BJ (cell line): ENCODE results near the gene EIF4G3. TPM values are rescaled to one million over a fixed set of nuclear protein-coding genes. Genes with fewer than 3 reads are reported as not detected.

ENCODE experiments used
- CTCF ChIA-PET: fragments of 350-600 bp; formaldehyde crosslinking; extraction: SDS; loops from one replicate; lab custom pipeline; 2021; ENCODE audit warnings: antibody characterized with exemption, inconsistent platforms; lab: Yijun Ruan, JAX
- POLR2A ChIA-PET: fragments of 300-600 bp; sonication (Branson Sonifier 250); formaldehyde crosslinking; extraction: SDS; loops from one replicate; lab custom pipeline; 2021; ENCODE audit warnings: antibody characterized with exemption; lab: Charles Lee
- DNase-seq: peaks from one replicate; pipeline ENCODE4 v3.0.0-alpha.2; 2011; ENCODE audit warnings: low read depth
- H3K27me3 ChIP-seq: 2 replicates; pipeline ENCODE4 v1.6.0; 2011; ENCODE audit warnings: low read length; ENCODE audit not compliant: control insufficient read depth, insufficient read depth
- H3K36me3 ChIP-seq: 2 replicates; pipeline ENCODE4 v1.5.1; 2011; ENCODE audit warnings: low read length; ENCODE audit not compliant: control insufficient read depth, insufficient read depth
- H3K4me3 ChIP-seq: 2 replicates; pipeline ENCODE4 v1.5.1; 2011; ENCODE audit warnings: low read depth, mild to moderate bottlenecking, control low read depth, low read length
- polyA plus RNA-seq: library from polyadenylated mRNA; depleted of rRNA; stranded (reverse); fragments of >200 nt; gene quantifications from 2 replicates; pipeline ENCODE4 v1.2.3, GENCODE V29; 2011
- TF ChIP-seq, protein P1 (sequence below): IDR thresholded peaks from 2 replicates; pipeline ENCODE4 v1.5.1; 2011; ENCODE audit warnings: low read depth, mild to moderate bottlenecking, control low read depth, inconsistent platforms, low read length, moderate library complexity; ENCODE audit not compliant: insufficient read depth

Gene EIF4G3
- polyA plus RNA-seq, 1 experiment, result 62.0 TPM

- Histone ChIP-seq H3K4me3 (peak overlapping the region; percentile 89), H3K36me3 (no peaks in the 10 kb centered on the region), H3K27me3 (no peaks in the 10 kb centered on the region)
- ChIA-PET CTCF (interaction anchor here (1.1 to 1.9 kb wide), 3 partner anchors 11 to 818 kb away, joined by 3 to 8 read pairs (median 4); no protein-coding TSS in a partner anchor), POLR2A (no interaction called here)
- no peak for DNase-seq
- TF ChIP-seq, protein P1, sequence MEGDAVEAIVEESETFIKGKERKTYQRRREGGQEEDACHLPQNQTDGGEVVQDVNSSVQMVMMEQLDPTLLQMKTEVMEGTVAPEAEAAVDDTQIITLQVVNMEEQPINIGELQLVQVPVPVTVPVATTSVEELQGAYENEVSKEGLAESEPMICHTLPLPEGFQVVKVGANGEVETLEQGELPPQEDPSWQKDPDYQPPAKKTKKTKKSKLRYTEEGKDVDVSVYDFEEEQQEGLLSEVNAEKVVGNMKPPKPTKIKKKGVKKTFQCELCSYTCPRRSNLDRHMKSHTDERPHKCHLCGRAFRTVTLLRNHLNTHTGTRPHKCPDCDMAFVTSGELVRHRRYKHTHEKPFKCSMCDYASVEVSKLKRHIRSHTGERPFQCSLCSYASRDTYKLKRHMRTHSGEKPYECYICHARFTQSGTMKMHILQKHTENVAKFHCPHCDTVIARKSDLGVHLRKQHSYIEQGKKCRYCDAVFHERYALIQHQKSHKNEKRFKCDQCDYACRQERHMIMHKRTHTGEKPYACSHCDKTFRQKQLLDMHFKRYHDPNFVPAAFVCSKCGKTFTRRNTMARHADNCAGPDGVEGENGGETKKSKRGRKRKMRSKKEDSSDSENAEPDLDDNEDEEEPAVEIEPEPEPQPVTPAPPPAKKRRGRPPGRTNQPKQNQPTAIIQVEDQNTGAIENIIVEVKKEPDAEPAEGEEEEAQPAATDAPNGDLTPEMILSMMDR, result no peak
These were observed 388.6 kb downstream of the EIF4G3 start for GRCh38 chr1:20787840-20788795.

- ChIA-PET POLR2A (interaction anchor here (0.5 to 0.7 kb wide), 5 partner anchors 171 to 397 kb away, joined by 3 to 5 read pairs (median 4); no protein-coding TSS in a partner anchor), CTCF (interaction anchor here (0.8 to 1.9 kb wide), 7 partner anchors 12 to 819 kb away, joined by 3 to 8 read pairs (median 4); no protein-coding TSS in a partner anchor)
- H3K36me3 ChIP-seq, result no peaks in the 10 kb centered on the region
- H3K27me3 ChIP-seq, result no peaks in the 10 kb centered on the region
- no peak for DNase-seq
- peak within 1 kb of the TSS; percentile 89 for H3K4me3 ChIP-seq
- TF ChIP-seq, protein P1, result no peak
These were observed 389.5 kb downstream of the EIF4G3 start, which contains the start of gene HP1BP3 for GRCh38 chr1:20787029-20787839. HP1BP3 (minus strand) TSS chr1:20787307; CDS start chr1:20780440, 6,867 bp downstream.

GRCh38 chr1:20786253-20787028, 390.3 kb downstream of the EIF4G3 start:
- Histone ChIP-seq H3K27me3 (no peaks in the 10 kb centered on the region), H3K36me3 (no peaks in the 10 kb centered on the region), H3K4me3 (peak overlapping the region; percentile 89)
- ChIA-PET CTCF (interaction anchor here (0.8 to 1.5 kb wide), 5 partner anchors 15 to 409 kb away, joined by 3 to 4 read pairs (median 3); no protein-coding TSS in a partner anchor), POLR2A (interaction anchor here (0.5 to 0.7 kb wide), 6 partner anchors 43 to 369 kb away, joined by 3 to 8 read pairs (median 4); no protein-coding TSS in a partner anchor)
- DNase-seq, result peak; percentile 57
- TF ChIP-seq, protein P1, result no peak

DNA sequence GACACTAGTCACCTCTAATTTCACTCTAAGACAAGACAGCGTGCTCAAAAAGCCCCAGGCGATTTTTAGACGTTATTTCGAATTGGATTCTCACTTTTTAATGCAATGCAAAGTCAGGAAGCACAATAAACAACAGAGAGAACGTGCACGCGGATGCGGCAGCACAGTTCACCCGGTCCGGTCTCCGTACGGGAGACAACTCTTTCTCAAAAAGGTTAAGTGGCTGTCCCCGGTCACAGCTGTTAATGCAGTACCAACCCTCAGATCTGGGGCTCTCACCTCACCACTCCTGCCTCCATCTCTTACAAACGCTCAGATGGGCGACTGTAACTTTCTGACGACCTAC, 390.8 kb downstream of the EIF4G3 start:
- H3K4me3 ChIP-seq, result peak overlapping the region; percentile 89
- POLR2A ChIA-PET, result interaction anchor here (0.6 kb wide), 2 partner anchors 43 to 151 kb away, joined by 4 to 8 read pairs; no protein-coding TSS in a partner anchor
- H3K36me3 ChIP-seq, result no peaks in the 10 kb centered on the region
- no peaks in the 10 kb centered on the region for H3K27me3 ChIP-seq
- no peak for DNase-seq
- TF ChIP-seq, protein P1, result no peak
- CTCF ChIA-PET, result interaction anchor here (0.8 to 1.5 kb wide), 2 partner anchors 399 to 409 kb away, joined by 3 to 4 read pairs; no protein-coding TSS in a partner anchor
